Bone marrow (tissue), 2 donors: Measurements from ENCODE around the gene TLK2.
"Not testable (repeated sequence)": the region's sequence is repeated elsewhere in the genome, so short reads cannot be mapped to it uniquely, and the experiment has no call there.

ENCODE experiments used
- DNase-seq, 2 donors: peaks; one replicate each; lab custom pipeline; 2025; lab: John Stamatoyannopoulos, UW

Gene TLK2

DNA sequence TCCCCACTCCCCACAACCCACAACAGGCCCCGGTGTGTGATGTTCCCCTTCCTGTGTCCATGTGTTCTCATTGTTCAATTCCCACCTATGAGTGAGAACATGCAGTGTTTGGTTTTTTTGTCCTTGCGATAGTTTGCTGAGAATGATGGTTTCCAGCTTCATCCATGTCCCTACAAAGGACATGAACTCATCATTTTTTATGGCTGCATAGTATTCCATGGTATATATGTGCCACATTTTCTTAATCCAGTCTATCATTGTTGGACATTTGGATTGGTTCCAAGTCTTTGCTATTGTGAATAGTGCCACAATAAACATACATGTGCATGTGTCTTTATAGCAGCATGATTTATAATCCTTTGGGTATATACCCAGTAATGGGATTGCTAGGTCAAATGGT, 82.3 kb downstream of the TLK2 start:
- not testable (repeated sequence) for DNase-seq

- no peak for DNase-seq
Measured at GRCh38 chr17:62562656-62563055, 84.0 kb downstream of the TLK2 start.

GRCh38 chr17:62565817-62566216, 87.2 kb downstream of the TLK2 start:
- no peak for DNase-seq

DNA sequence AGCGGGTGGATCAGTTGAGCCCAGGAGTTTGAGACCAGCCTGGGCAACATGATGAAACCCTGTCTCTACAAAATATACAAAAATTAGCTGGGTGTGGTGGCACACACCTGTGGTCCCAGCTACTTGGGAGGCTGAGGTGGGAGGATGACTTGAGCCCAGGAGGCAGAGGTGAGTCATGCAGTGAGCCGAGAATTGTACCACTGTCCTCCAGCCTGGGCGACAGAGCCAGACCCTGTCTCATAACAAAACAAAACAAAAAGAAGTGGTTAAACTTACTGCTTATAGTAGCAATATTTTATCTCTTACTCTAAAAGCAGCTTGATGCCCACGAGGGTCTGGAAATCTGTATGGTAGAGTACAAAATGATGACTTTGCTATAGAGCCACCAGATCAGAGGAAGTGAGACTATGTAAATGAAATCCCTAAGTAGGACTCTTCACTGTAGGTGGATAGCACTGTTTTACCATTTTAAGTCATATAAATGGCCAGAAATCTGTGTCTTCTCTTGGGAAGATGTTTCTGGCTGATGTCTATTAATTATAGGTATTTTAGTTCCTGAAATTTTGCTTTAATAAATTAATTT, 88.5 kb downstream of the TLK2 start:
- DNase-seq = no peak

- DNase-seq = no peak
Measured at GRCh38 chr17:62572488-62572887, 93.9 kb downstream of the TLK2 start.

DNA sequence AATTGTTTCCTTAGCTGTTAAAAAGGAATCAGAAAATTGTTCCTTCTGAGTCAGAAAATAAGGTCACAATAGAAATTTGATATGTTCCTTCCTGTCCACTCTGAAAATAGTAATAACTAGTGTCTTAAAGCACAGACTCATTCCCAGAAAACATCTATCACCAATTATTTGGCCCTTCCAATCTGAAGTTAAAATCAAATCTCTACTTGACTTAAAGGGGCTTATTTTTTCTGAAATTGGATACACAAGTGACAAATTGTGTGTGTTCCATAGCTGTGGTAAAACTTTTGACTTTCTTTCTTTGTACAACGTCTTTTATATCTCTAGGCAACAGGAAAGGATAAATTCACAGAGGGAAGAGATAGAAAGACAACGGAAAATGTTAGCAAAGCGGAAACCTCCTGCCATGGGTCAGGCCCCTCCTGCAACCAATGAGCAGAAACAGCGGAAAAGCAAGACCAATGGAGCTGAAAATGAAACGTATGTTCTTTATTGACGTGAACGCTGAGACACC, 94.3 kb downstream of the TLK2 start:
- DNase-seq = no peak

DNA sequence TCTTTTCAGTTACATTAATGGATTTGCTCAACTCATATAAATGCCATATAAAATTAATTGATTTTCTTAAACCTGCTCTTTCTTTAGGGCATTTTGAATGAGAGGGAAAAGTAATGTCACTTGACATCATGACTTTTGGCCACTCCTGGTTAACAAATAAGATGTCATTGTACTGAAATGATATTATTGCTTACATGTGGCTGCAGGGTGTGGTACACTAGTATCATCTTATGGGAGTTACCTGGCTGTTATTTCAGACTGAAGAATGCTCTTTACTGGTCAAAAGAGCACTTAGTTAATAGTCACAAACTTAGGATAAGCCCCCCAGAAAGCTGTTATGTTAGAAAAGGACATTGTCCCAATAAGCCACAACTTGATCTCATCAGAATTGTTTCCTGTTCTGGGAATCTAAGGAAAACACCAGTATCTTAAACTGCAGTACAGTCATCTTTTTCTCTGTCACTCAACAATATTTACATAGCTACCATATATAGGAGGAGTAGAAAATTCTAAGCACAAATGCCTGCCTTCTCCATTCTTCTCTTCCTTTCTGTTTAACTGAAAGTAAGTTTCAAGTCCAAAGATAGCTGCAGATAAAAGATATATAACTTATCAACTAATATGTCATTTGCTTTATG, 95.0 kb downstream of the TLK2 start:
- DNase-seq = no peak

GRCh38 chr17:62576382-62576781, 97.8 kb downstream of the TLK2 start:
- no peak for DNase-seq

DNA sequence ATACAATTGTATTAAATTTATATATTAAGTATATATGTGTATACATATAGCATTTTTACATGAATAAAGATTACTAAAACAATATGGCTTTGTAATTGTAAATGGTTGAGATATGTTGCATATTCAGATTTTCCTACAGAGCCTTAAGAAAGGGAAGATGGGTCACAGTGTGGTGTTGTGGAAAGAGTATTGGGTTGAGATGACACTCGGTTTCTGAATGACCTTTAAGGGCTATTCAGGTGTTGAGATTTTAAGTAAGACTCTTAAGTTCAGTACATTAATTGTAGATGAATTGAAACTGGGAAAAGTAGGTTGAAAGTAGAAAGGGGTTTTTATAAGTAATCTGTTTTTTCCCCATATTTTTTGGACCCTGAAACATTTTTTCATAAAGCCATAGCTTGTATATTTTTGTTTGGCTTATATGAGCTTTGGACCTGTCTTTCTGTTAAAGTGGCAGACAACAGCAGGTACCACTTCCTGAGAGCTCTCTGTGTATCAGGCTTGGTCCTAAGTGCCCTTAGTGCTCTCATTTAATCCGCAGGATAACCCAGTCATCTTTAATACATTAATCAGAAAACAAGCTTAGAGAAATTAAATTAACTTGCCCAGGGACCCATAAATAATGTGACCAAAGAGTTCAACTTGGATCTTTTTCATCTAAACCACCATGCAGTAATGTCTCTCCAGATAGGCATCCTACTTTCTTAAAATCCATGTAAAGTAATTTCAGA, 100.3 kb downstream of the TLK2 start:
- DNase-seq = no peak

GRCh38 chr17:62580947-62581346, 102.3 kb downstream of the TLK2 start:
- no peak for DNase-seq

GRCh38 chr17:62581764-62582163, 103.1 kb downstream of the TLK2 start:
- DNase-seq = no peak

- no peak for DNase-seq
Measured at GRCh38 chr17:62587554-62587953, 108.9 kb downstream of the TLK2 start.

DNA sequence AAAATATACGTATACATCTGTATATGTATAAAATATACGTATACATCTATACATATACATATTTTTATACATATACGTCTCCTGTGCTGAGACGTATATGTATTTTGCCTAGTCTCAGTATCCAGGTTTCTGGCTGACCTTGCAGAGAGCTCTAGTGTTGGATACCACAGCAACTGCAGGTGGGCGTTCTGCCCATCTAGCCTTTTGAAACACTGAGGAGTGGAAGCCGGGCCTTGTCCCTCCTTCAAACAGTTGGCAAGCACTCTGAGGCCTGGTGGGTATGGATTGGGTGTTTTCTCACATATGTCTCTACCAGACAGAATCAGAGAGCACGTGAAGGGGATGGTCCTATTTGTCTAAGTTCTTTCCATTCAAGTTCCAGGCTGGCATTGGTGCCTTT, 109.5 kb downstream of the TLK2 start:
- no peak for DNase-seq

GRCh38 chr17:62591333-62591732, 112.7 kb downstream of the TLK2 start:
- no peak for DNase-seq

DNA sequence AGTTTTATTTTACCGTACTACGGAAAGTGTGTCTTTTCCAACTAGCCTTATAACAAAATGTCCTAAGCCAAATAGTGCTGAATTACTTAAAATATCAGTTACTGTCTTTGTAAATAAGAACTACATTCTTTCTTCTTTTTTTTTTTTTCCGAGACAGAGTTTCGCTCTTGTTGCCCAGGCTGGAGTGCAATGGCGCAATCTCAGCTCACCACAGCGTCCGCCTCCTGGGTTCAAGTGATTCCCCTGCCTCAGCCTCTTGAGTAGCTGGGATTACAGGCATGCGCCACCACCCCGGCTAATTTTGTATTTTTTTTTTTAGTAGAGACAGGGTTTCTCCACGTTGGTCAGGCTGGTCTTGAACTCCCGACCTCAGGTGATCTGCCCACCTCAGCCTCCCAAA, 113.2 kb downstream of the TLK2 start:
- DNase-seq = not testable (repeated sequence)

- DNase-seq = no peak
Measured at GRCh38 chr17:62592341-62593099, 113.9 kb downstream of the TLK2 start.

- no peak for DNase-seq
Measured at GRCh38 chr17:62595484-62595883, 116.9 kb downstream of the TLK2 start.

- DNase-seq = no peak
Measured at GRCh38 chr17:62596662-62597061, 118.0 kb downstream of the TLK2 start.

DNA sequence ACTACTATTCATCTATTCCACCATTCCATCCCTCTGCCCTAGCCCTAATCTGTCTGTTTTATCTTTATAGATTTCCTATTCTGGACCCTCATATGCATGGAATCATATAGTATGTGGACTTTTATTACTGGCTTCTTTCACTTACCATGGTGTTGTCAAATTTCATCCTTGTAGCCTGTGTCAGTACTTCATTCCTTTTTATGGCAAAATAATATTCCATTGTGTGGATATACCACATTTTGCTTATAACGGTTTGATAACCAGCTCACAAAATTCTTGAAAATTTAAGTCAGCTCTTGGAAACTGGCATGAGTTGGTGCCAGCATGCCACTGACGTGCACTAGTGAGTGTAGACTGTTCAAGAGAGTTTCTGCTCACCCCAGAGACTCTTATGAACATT, 118.5 kb downstream of the TLK2 start:
- no peak for DNase-seq

DNA sequence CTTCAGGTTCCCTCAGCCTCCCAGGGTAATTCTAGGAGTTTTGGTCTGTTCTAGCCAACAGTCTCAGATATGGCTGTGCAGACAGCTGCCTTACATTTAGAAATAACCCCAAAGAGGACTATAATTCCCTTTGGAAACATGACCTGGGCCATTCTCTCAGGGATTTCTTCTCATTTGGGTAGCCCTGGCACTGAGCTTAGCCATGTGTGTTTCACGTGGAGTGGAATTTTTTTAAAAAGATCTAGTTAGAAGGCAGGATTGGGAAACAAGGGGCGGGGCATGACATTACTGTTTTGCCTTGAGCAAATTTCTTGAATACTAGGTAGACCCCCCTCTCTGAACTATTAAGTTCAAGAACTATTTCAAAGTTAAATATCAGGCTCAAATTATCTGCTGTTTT, 119.3 kb downstream of the TLK2 start:
- no peak for DNase-seq

DNA sequence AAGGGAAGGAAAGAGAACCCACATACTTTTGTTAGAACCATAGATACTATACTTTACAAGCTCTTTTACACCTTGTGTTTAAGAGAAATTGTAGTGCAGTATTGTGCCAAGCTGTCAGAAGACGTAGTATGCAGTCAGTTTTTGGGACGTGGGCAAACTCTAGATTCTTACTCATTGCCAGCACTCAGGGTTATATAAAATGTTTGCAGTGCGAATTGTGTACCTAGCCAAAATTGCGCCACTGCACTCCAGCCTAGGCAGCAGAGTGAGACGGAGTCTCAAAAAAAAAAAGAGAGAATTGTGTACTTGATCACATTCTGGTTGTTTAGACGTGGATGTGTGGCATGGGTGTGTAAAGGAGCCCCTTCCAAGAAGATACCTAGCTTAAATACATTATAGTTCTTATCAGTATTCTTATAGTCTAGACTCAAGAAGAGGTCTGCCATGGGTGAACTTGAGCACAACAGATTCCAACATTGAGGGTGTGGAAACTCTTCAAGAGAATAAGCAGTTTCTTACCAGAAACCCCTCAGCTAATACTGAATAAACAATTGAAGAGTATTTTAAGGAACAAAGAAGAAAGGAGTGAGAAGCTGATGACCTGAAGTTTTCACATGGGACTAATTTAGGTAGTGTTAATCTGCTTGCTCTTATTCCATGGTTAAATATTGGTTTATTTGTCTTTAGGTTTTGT, 121.5 kb downstream of the TLK2 start:
- no peak for DNase-seq

- DNase-seq = no peak
Measured at GRCh38 chr17:62600805-62601204, 122.2 kb downstream of the TLK2 start.
